Liver (tissue), 9 donors: ENCODE measurements around the gene KRTAP4-2. TPM values are rescaled to one million over a fixed set of nuclear protein-coding genes. Genes with fewer than 3 reads are reported as not detected.
"Not testable (repeated sequence)": the region's sequence is repeated elsewhere in the genome, so short reads cannot be mapped to it uniquely, and the experiment has no call there.

Experiments used
- DNase-seq: peaks from one replicate; pipeline ENCODE4 v3.0.0-alpha.2; 2017; ENCODE audit warnings: low spot score
- H3K27ac ChIP-seq, 2 donors: one replicate each; pipeline ENCODE4 v1.7.0; 2013; ENCODE audit warnings: inconsistent platforms in 2 of 2, low read length in 2 of 2, control low read depth in 1 of 2, low read depth in 1 of 2, mild to moderate bottlenecking in 1 of 2
- H3K27me3 ChIP-seq, 4 donors: one replicate each; pipeline versions ENCODE4 v1.6.1 to v1.7.0; 2013; ENCODE audit warnings: low read length in 3 of 4, inconsistent platforms in 1 of 4, mild to moderate bottlenecking in 1 of 4, moderate library complexity in 1 of 4; ENCODE audit not compliant: control insufficient read depth in 4 of 4, insufficient read depth in 4 of 4
- H3K36me3 ChIP-seq, 4 donors: one replicate each; pipeline versions ENCODE4 v1.6.1 to v1.7.0; 2013; ENCODE audit warnings: low read length in 3 of 4, mild to moderate bottlenecking in 3 of 4, low read depth in 1 of 4, moderate library complexity in 1 of 4; ENCODE audit not compliant: control insufficient read depth in 4 of 4, insufficient read depth in 3 of 4
- H3K4me1 ChIP-seq, 4 donors: one replicate each; pipeline versions ENCODE4 v1.6.1 to v1.7.0; 2013; ENCODE audit warnings: low read length in 3 of 4, mild to moderate bottlenecking in 3 of 4, moderate library complexity in 1 of 4; ENCODE audit not compliant: control insufficient read depth in 4 of 4, insufficient read depth in 4 of 4
- H3K4me3 ChIP-seq, 3 donors: one replicate each; pipeline versions ENCODE4 v1.6.1 to v1.7.0; 2013; ENCODE audit warnings: low read length in 3 of 3, control low read depth in 1 of 3, low read depth in 1 of 3, mild to moderate bottlenecking in 1 of 3
- H3K9ac ChIP-seq, 2 donors: one replicate each; pipeline ENCODE4 v1.7.0; 2013; ENCODE audit warnings: low read length in 2 of 2, mild to moderate bottlenecking in 2 of 2, moderate library complexity in 2 of 2, control low read depth in 1 of 2, low read depth in 1 of 2
- H3K9me3 ChIP-seq, 4 donors: one replicate each; pipeline versions ENCODE4 v1.6.1 to v1.7.0; 2013; ENCODE audit warnings: low read length in 3 of 4; ENCODE audit not compliant: control insufficient read depth in 4 of 4
- MAX ChIP-seq: IDR thresholded peaks from 2 replicates; pipeline ENCODE4 v1.6.1; 2016; ENCODE audit warnings: antibody characterized with exemption
- NR2F2 ChIP-seq: IDR thresholded peaks from 2 replicates; pipeline ENCODE4 v1.6.1; 2016; ENCODE audit warnings: antibody characterized with exemption
- RAD21 ChIP-seq, 2 donors: IDR thresholded peaks; 2 replicates each; pipeline ENCODE4 v1.6.1; 2016; ENCODE audit warnings: antibody characterized with exemption in 2 of 2, mild to moderate bottlenecking in 2 of 2
- REST ChIP-seq: IDR thresholded peaks from 2 replicates; pipeline ENCODE4 v1.6.1; 2016; ENCODE audit warnings: antibody characterized with exemption, mild to moderate bottlenecking
- YY1 ChIP-seq: IDR thresholded peaks from 2 replicates; pipeline ENCODE4 v1.6.1; 2016; ENCODE audit warnings: antibody characterized with exemption, mild to moderate bottlenecking
- WGBS: extraction: QIAGEN DNeasy Blood & Tissue Kit; methylation state at CpG from one replicate; pipeline ENCODE4 v1.1.7; 2013; 5-methylcytosine and 5-hydroxymethylcytosine counted together
- polyA plus RNA-seq, 2 donors: library from polyadenylated mRNA; stranded (reverse) in 1 of 2; unstranded in 1 of 2; fragments of 200-250 nt in 1 of 2; fragments of >200 nt in 1 of 2; fragmentation: Nextera tagmentation in 1 of 2; extraction: Ambion mirVana in 1 of 2; gene quantifications; one replicate each; pipeline versions ENCODE4 v1.2.1 to v1.2.3, GENCODE V29; 2013 to 2015
- total RNA-seq, 2 donors: library from RNA; depleted of rRNA; stranded (reverse); fragments of >200 nt; gene quantifications; one replicate each; pipeline ENCODE4 v1.2.3, GENCODE V29; 2014
- donor health status: healthy.
- donor health status: healthy.
- donor health status: healthy.
- donor health status: healthy.
- donor health status: healthy.

Gene KRTAP4-2
- total and polyA plus RNA-seq, 4 donors, result not detected

- no peak for TF ChIP-seq REST
These were observed 21.5 kb upstream of the KRTAP4-2 start (continued) for GRCh38 chr17:41199421-41200078.

GRCh38 chr17:41196068-41196467, 18.0 kb upstream of the KRTAP4-2 start:
- WGBS, result 40% methylated on average over 1 of the region's 1 CpG
- DNase-seq, result no peak
- TF ChIP-seq YY1 (no peak), NR2F2 (no peak), MAX (no peak), REST (no peak)
- H3K4me3 ChIP-seq, result no peak overlapping the region
- H3K36me3 ChIP-seq, result no peaks in the 10 kb centered on the region
- H3K27ac ChIP-seq, result no peak overlapping the region
- H3K27me3 ChIP-seq, result no peaks in the 10 kb centered on the region
- H3K9ac ChIP-seq, result no peak overlapping the region
- no peaks in the 10 kb centered on the region for H3K4me1 ChIP-seq
- H3K9me3 ChIP-seq, result no peaks in the 10 kb centered on the region

- Histone ChIP-seq H3K27me3 (peaks cover 0 to 4% (median 0%) of the 10 kb centered on the region in 4 donors), H3K36me3 (no peaks in the 10 kb centered on the region), H3K9me3 (no peaks in the 10 kb centered on the region), H3K4me3 (no peak overlapping the region), H3K27ac (no peak overlapping the region), H3K4me1 (no peaks in the 10 kb centered on the region), H3K9ac (no peak overlapping the region)
- DNase-seq, result no peak
- no peak for TF ChIP-seq RAD21 (IDR thresholded peaks at IDR 0.05)
- 79% methylated on average over 3 of the region's 3 CpGs for WGBS
These were observed 12.3 kb upstream of the KRTAP4-2 start for GRCh38 chr17:41190328-41190727.

- not testable (repeated sequence) for DNase-seq, H3K36me3 ChIP-seq, H3K27ac ChIP-seq, H3K9ac ChIP-seq, H3K9me3 ChIP-seq, H3K4me1 ChIP-seq, H3K4me3 ChIP-seq, H3K27me3 ChIP-seq
- 64% methylated on average over 1 of the region's 1 CpG for WGBS
These were observed 11.9 kb upstream of the KRTAP4-2 start, which contains the start of gene KRTAP9-1 for GRCh38 chr17:41189837-41190318. KRTAP9-1 (plus strand) TSS chr17:41189887; CDS start chr17:41189887, 0 bp downstream.
